Body of pancreas (tissue), 4 donors: ENCODE results near the gene NEB.

Experiments
- CTCF ChIP-seq, 7 experiments: fragments of 450-650 bp in 4 of 7; fragments of 200-600 bp in 3 of 7; sonication (generic) in 3 of 7; IDR thresholded peaks; one replicate each; pipeline ENCODE4 v1.5.1; 2016 to 2019; ENCODE audit warnings: antibody characterized with exemption in 7 of 7
- POLR2A ChIP-seq, 3 donors: fragments of 450-650 bp; IDR thresholded peaks; one replicate each; pipeline ENCODE4 v1.6.1; 2016; ENCODE audit warnings: antibody characterized with exemption in 3 of 3, mild to moderate bottlenecking in 2 of 3

- TF ChIP-seq CTCF (IDR thresholded peaks at IDR 0.05) (no peak), POLR2A (IDR thresholded peaks at IDR 0.05) (no peak)
Measured at GRCh38 chr2:151672277-151672676, 62.0 kb downstream of the NEB start.
